Endothelial cell of umbilical vein (primary cell): ENCODE data around the gene KRTAP10-5. TPM values are rescaled to one million over a fixed set of nuclear protein-coding genes. Genes with fewer than 3 reads are reported as not detected.

ENCODE experiments used
- BruUV-seq: library from RNA; stranded (reverse); fragments of 400-500 nt; replicated peaks from 2 replicates; lab custom pipeline; 2021; lab: Mats Ljungman, UMichigan
- CTCF ChIA-PET: fragments of 300-600, 350-600 bp; sonication (Branson Sonifier 250); formaldehyde crosslinking; loops from one replicate; lab custom pipeline; 2021; ENCODE audit warnings: antibody characterized with exemption, inconsistent platforms; lab: Charles Lee
- POLR2A ChIA-PET: fragments of 300-600, 350-600 bp; sonication (Branson Sonifier 250); formaldehyde crosslinking; loops from one replicate; lab custom pipeline; 2021; ENCODE audit warnings: antibody characterized with exemption, inconsistent platforms; lab: Charles Lee
- DNase-seq: peaks from one replicate; pipeline ENCODE4 v3.0.0-alpha.2; 2011; ENCODE audit warnings: low read depth, low spot score
- FAIRE-seq: peaks from 2 replicates; lab custom pipeline; 2011; peaks lifted over from hg19 to GRCh38; lab: Jason Lieb, UNC
- H2AFZ ChIP-seq: 2 replicates; pipeline ENCODE4 v1.6.0; 2012; ENCODE audit warnings: low read depth, low read length, control low read depth, inconsistent platforms
- H3K27ac ChIP-seq: 2 replicates; pipeline ENCODE4 v1.5.1; 2011; ENCODE audit warnings: low read depth, mild to moderate bottlenecking, control low read depth, low read length, moderate library complexity; ENCODE audit not compliant: insufficient read depth
- H3K27me3 ChIP-seq, 2 experiments: 2 replicates each; pipeline versions ENCODE4 v1.6.0 to v1.6.1; 2011; ENCODE audit warnings: low read length in 2 of 2, mixed read lengths in 1 of 2; ENCODE audit not compliant: control insufficient read depth in 2 of 2, insufficient read depth in 2 of 2
- H3K36me3 ChIP-seq, 2 experiments: 2 replicates in 1 of 2; 3 replicates in 1 of 2; pipeline ENCODE4 v1.5.1; 2011; ENCODE audit warnings: low read length in 2 of 2, mild to moderate bottlenecking in 1 of 2, moderate library complexity in 1 of 2; ENCODE audit not compliant: control insufficient read depth in 2 of 2, insufficient read depth in 2 of 2; ENCODE audit errors: extremely low read depth in 1 of 2
- H3K4me1 ChIP-seq: 3 replicates; pipeline ENCODE4 v1.5.1; 2011; ENCODE audit warnings: mild to moderate bottlenecking, low read length; ENCODE audit not compliant: control insufficient read depth, insufficient read depth; ENCODE audit errors: extremely low read depth
- H3K4me2 ChIP-seq: 2 replicates; pipeline ENCODE4 v1.6.1; 2011; ENCODE audit warnings: low read length, control low read depth, mixed read lengths; ENCODE audit not compliant: insufficient read depth
- H3K4me3 ChIP-seq, 3 experiments: fragments of 200-600 bp in 1 of 3; sonication (generic), shearing (Covaris generic) in 1 of 3; replicated peaks in 1 of 3; 2 replicates each; pipeline ENCODE4 v1.5.1; 2011 to 2016; ENCODE audit warnings: control low read depth in 3 of 3, low read length in 3 of 3, mild to moderate bottlenecking in 2 of 3, inconsistent platforms in 1 of 3, low read depth in 1 of 3, moderate library complexity in 1 of 3; ENCODE audit not compliant: insufficient read depth in 1 of 3
- H3K79me2 ChIP-seq: 2 replicates; pipeline ENCODE4 v1.6.0; 2012; ENCODE audit warnings: low read length, inconsistent platforms; ENCODE audit not compliant: control insufficient read depth, insufficient read depth
- H3K9ac ChIP-seq: replicated peaks from 2 replicates; pipeline ENCODE3; 2011; ENCODE audit warnings: low read length, control low read depth; ENCODE audit not compliant: insufficient read depth; ENCODE audit errors: extremely low read depth
- H3K9me1 ChIP-seq: replicated peaks from 3 replicates; pipeline ENCODE4 v1.6.0; 2011; ENCODE audit warnings: mild to moderate bottlenecking, low read length; ENCODE audit not compliant: control insufficient read depth, insufficient read depth; ENCODE audit errors: extremely low read depth
- H3K9me3 ChIP-seq: replicated peaks from 2 replicates; pipeline ENCODE4 v1.5.1; 2012; ENCODE audit warnings: low read length, inconsistent platforms; ENCODE audit not compliant: control insufficient read depth, insufficient read depth
- H4K20me1 ChIP-seq: replicated peaks from 2 replicates; pipeline ENCODE3; 2011; ENCODE audit warnings: mild to moderate bottlenecking, low read length; ENCODE audit not compliant: control insufficient read depth, insufficient read depth; ENCODE audit errors: extremely low read depth
- EZH2 ChIP-seq: IDR thresholded peaks from 2 replicates; pipeline ENCODE4 v1.6.1; 2012; ENCODE audit warnings: borderline replicate concordance, low read depth, mild to moderate bottlenecking, moderate library complexity, low read length, inconsistent platforms; ENCODE audit not compliant: severe bottlenecking
- FOS ChIP-seq: IDR thresholded peaks from 2 replicates; pipeline ENCODE4 v1.6.1; 2011; ENCODE audit warnings: mild to moderate bottlenecking, low read length, moderate library complexity, borderline replicate concordance; ENCODE audit not compliant: insufficient read depth
- GATA2 ChIP-seq: IDR thresholded peaks from 2 replicates; pipeline ENCODE4 v1.7.0; 2011; ENCODE audit warnings: low read depth, mild to moderate bottlenecking, moderate library complexity, mixed read lengths, low read length; ENCODE audit not compliant: insufficient read length, insufficient read depth
- JUN ChIP-seq: IDR thresholded peaks from 2 replicates; pipeline ENCODE4 v1.6.1; 2011; ENCODE audit warnings: borderline replicate concordance, low read depth; ENCODE audit not compliant: insufficient read length, insufficient read depth
- MYC ChIP-seq: IDR thresholded peaks from one replicate; pipeline ENCODE4 v1.6.1; 2011; ENCODE audit warnings: mild to moderate bottlenecking, low read depth, low read length
- POLR2A ChIP-seq: IDR thresholded peaks from 2 replicates; pipeline ENCODE4 v1.6.1; 2012; ENCODE audit warnings: low read depth, mild to moderate bottlenecking, control low read depth, low read length
- POLR2AphosphoS5 ChIP-seq: IDR thresholded peaks from 2 replicates; pipeline ENCODE4 v1.6.1; 2012; ENCODE audit warnings: low read depth, mild to moderate bottlenecking, control low read depth, low read length, moderate library complexity; ENCODE audit not compliant: insufficient read depth
- dilution Hi-C: fragments of 300-500 bp; cut with MboI; formaldehyde crosslinking; loops from one replicate; pipeline ENCODE4 v1.15.0; 2019; ENCODE audit warnings: low sequenced_read_pairs; ENCODE audit not compliant: extremely low pct_ligation_motif_present
- intact Hi-C: fragments of 100-400 bp; cut with micrococcal nuclease; formaldehyde crosslinking; loops from one replicate; pipeline ENCODE4 v1.10.0; 2022
- polyA plus RNA-seq, 4 experiments: library from polyadenylated mRNA; depleted of rRNA in 3 of 4; stranded (reverse) in 3 of 4; unstranded in 1 of 4; fragments of >200 nt; gene quantifications; 2 replicates each; pipeline versions ENCODE4 v1.2.1 to v1.2.3, GENCODE V29; 2011 to 2012; ENCODE audit warnings: missing spikeins in 1 of 4
- total RNA-seq: library from RNA; stranded (reverse); gene quantifications from 2 replicates; pipeline ENCODE4 v1.2.3, GENCODE V29; 2021
- TF ChIP-seq, protein P1 (sequence below), 2 donors: IDR thresholded peaks; 1 replicate in 1 of 2; 2 replicates in 1 of 2; pipeline ENCODE4 v1.5.1; 2011; ENCODE audit warnings: low read length in 2 of 2, mild to moderate bottlenecking in 2 of 2, moderate library complexity in 2 of 2, control low read depth in 1 of 2, inconsistent platforms in 1 of 2, low read depth in 1 of 2; ENCODE audit not compliant: insufficient read depth in 1 of 2; ENCODE audit errors: extremely low read depth in 1 of 2
- TF ChIP-seq, protein P2 (sequence below): IDR thresholded peaks from 2 replicates; pipeline ENCODE4 v1.6.1; 2011; ENCODE audit not compliant: insufficient read depth, insufficient read length

KRTAP10-5 gene
- total and polyA plus RNA-seq, 2 donors (not counting 3 experiments of a cell fraction or from before 2014, with no cell fraction given) = not detected

DNA sequence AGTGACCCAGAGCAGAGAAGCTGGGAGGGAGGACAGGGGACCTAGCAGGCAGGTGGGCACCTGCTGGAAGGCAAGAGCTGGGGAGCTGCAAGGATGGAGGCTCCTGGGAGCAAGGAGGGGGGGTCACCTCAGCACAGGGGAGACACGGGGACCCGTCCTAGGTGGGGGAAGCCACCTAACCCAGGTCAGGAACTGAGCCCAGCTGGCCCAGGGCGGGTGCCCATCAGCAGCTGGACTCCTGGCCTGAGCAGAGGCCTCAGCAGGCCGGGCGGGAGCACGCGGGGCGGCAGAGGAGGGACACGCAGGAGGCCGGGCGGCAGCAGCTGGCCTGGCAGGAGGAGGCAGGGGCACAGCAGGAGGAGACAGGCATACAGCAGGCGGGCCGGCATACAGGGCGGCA, 41.4 kb downstream of the KRTAP10-5 start:
- Histone ChIP-seq H3K79me2 (no peaks in the 10 kb centered on the region), H3K27me3 (peaks cover 0 to 15% of the 10 kb centered on the region in 2 experiments), H3K9ac (no peak overlapping the region), H3K27ac (no peak overlapping the region), H3K4me1 (no peaks in the 10 kb centered on the region), H3K36me3 (no peaks in the 10 kb centered on the region), H4K20me1 (no peaks in the 10 kb centered on the region), H2AFZ (no peak overlapping the region), H3K4me2 (no peak overlapping the region), H3K9me1 (no peaks in the 10 kb centered on the region), H3K9me3 (no peaks in the 10 kb centered on the region), H3K4me3 (no peak overlapping the region)
- ChIA-PET POLR2A (no interaction called here), CTCF (interaction anchor here (1.3 kb wide), 1 partner anchor 29 kb away, joined by 5 read pairs; no protein-coding TSS in a partner anchor)
- FAIRE-seq (no peak), DNase-seq (no peak)
- BruUV-seq = no TSS peak
- intact Hi-C loops = no loop called here
- TF ChIP-seq POLR2A = no peak
- TF ChIP-seq JUN = no peak
- TF ChIP-seq, protein P1, sequence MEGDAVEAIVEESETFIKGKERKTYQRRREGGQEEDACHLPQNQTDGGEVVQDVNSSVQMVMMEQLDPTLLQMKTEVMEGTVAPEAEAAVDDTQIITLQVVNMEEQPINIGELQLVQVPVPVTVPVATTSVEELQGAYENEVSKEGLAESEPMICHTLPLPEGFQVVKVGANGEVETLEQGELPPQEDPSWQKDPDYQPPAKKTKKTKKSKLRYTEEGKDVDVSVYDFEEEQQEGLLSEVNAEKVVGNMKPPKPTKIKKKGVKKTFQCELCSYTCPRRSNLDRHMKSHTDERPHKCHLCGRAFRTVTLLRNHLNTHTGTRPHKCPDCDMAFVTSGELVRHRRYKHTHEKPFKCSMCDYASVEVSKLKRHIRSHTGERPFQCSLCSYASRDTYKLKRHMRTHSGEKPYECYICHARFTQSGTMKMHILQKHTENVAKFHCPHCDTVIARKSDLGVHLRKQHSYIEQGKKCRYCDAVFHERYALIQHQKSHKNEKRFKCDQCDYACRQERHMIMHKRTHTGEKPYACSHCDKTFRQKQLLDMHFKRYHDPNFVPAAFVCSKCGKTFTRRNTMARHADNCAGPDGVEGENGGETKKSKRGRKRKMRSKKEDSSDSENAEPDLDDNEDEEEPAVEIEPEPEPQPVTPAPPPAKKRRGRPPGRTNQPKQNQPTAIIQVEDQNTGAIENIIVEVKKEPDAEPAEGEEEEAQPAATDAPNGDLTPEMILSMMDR (IDR thresholded peaks at IDR 0.05; ENCODE audit: extremely low read depth in 1 of 2, insufficient read depth in 1 of 2, low read depth in 1 of 2, low read length in 2 of 2) = no peak
- TF ChIP-seq POLR2AphosphoS5 = no peak
- TF ChIP-seq, protein P2, sequence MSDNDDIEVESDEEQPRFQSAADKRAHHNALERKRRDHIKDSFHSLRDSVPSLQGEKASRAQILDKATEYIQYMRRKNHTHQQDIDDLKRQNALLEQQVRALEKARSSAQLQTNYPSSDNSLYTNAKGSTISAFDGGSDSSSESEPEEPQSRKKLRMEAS = no peak
- no peak for TF ChIP-seq MYC
- TF ChIP-seq FOS = no peak
- no peak for TF ChIP-seq GATA2
- TF ChIP-seq EZH2 = no peak
- dilution Hi-C loops = no loop called here
